ENCODE measurements around the gene TMEM175. TPM values are rescaled to one million over a fixed set of nuclear protein-coding genes. Genes with fewer than 3 reads are reported as not detected.
"Not testable (repeated sequence)": the region's sequence is repeated elsewhere in the genome, so short reads cannot be mapped to it uniquely, and the experiment has no call there.

The TMEM175 gene
- total RNA-seq, 1 donor from 2014 or later: 30.6 TPM

GRCh38 chr4:972651-973424 lies 40.6 kb downstream of the TMEM175 start:
- H3K27ac Mint-ChIP-seq: no peak overlapping the region
- no peak for DNase-seq (ENCODE audit: low spot score, unreplicated experiment)
- no peaks in the 10 kb centered on the region for H3K4me1 Mint-ChIP-seq (ENCODE audit: low read depth)
- H3K9me3 Mint-ChIP-seq (ENCODE audit: low read depth): no peaks in the 10 kb centered on the region
- no peaks in the 10 kb centered on the region for H3K36me3 Mint-ChIP-seq (ENCODE audit: insufficient read depth)
- TF ChIP-seq CTCF (IDR thresholded peaks at IDR 0.05; ENCODE audit: unreplicated experiment): no peak
- peak overlapping the region; percentile 56 for H3K4me3 Mint-ChIP-seq (ENCODE audit: low read depth)
- H3K27me3 Mint-ChIP-seq: peaks cover 4% of the 10 kb centered on the region

GRCh38 chr4:973431-974397 lies 41.5 kb downstream of the TMEM175 start, which contains the start of gene DGKQ:
Gene DGKQ (minus strand): TSS chr4:973569. CDS start chr4:973482, 87 bp downstream.
- Mint-ChIP-seq H3K36me3 (ENCODE audit: insufficient read depth) (no peaks in the 10 kb centered on the region), H3K4me1 (ENCODE audit: low read depth) (no peaks in the 10 kb centered on the region), H3K9me3 (ENCODE audit: low read depth) (no peaks in the 10 kb centered on the region), H3K4me3 (ENCODE audit: low read depth) (peak within 1 kb of the TSS; percentile 56), H3K27me3 (peaks cover 4% of the 10 kb centered on the region), H3K27ac (no peak within 1 kb of the TSS)
- TF ChIP-seq CTCF (IDR thresholded peaks at IDR 0.05; ENCODE audit: unreplicated experiment): no peak
- peak; percentile 78 for DNase-seq (ENCODE audit: low spot score, unreplicated experiment)

- no peak for DNase-seq (ENCODE audit: low spot score, unreplicated experiment)
- no peak overlapping the region for H3K27ac Mint-ChIP-seq
- H3K27me3 Mint-ChIP-seq: peaks cover 4% of the 10 kb centered on the region
- H3K4me1 Mint-ChIP-seq (ENCODE audit: low read depth): no peaks in the 10 kb centered on the region
- H3K36me3 Mint-ChIP-seq (ENCODE audit: insufficient read depth): no peaks in the 10 kb centered on the region
- no peak overlapping the region for H3K4me3 Mint-ChIP-seq (ENCODE audit: low read depth)
- TF ChIP-seq CTCF (IDR thresholded peaks at IDR 0.05; ENCODE audit: unreplicated experiment): no peak
- no peaks in the 10 kb centered on the region for H3K9me3 Mint-ChIP-seq (ENCODE audit: low read depth)
Measured at GRCh38 chr4:974668-975067, 42.4 kb downstream of the TMEM175 start.

- H3K27me3 Mint-ChIP-seq; H3K27ac Mint-ChIP-seq; H3K4me3 Mint-ChIP-seq (ENCODE audit: low read depth); H3K36me3 Mint-ChIP-seq (ENCODE audit: insufficient read depth); DNase-seq (ENCODE audit: low spot score, unreplicated experiment); H3K4me1 Mint-ChIP-seq (ENCODE audit: low read depth); H3K9me3 Mint-ChIP-seq (ENCODE audit: low read depth): not testable (repeated sequence)
Measured at GRCh38 chr4:976016-976415, 43.8 kb downstream of the TMEM175 start.

GRCh38 chr4:978957-979701 lies 46.9 kb downstream of the TMEM175 start:
- no peak for TF ChIP-seq CTCF (IDR thresholded peaks at IDR 0.05; ENCODE audit: unreplicated experiment)
- no peaks in the 10 kb centered on the region for H3K36me3 Mint-ChIP-seq (ENCODE audit: insufficient read depth)
- H3K4me3 Mint-ChIP-seq (ENCODE audit: low read depth): no peak overlapping the region
- H3K9me3 Mint-ChIP-seq (ENCODE audit: low read depth): no peaks in the 10 kb centered on the region
- no peaks in the 10 kb centered on the region for H3K4me1 Mint-ChIP-seq (ENCODE audit: low read depth)
- H3K27ac Mint-ChIP-seq: no peak overlapping the region
- no peak for DNase-seq (ENCODE audit: low spot score, unreplicated experiment)
- H3K27me3 Mint-ChIP-seq: peaks cover 3% of the 10 kb centered on the region

Measured in progenitor cell of endocrine pancreas (in vitro differentiated cells).